Transverse colon (tissue), 4 donors: ENCODE measurements around the gene EFCAB12. TPM values are rescaled to one million over a fixed set of nuclear protein-coding genes. Genes with fewer than 3 reads are reported as not detected.

Experiments
- DNase-seq: peaks from one replicate; pipeline ENCODE4 v3.0.0-alpha.2; 2019
- H3K27ac ChIP-seq, 4 donors: fragments of 200-600 bp; sonication (generic); 2 replicates each; pipeline ENCODE4 v1.5.1; 2016 to 2018; ENCODE audit warnings: inconsistent platforms in 4 of 4
- H3K27me3 ChIP-seq: fragments of 200-600 bp; sonication (generic); 2 replicates; pipeline ENCODE4 v1.5.1; 2017; ENCODE audit warnings: inconsistent platforms
- H3K36me3 ChIP-seq, 4 donors: fragments of 200-600 bp; sonication (generic); 2 replicates each; pipeline ENCODE4 v1.5.1; 2017 to 2019; ENCODE audit warnings: inconsistent platforms in 4 of 4
- H3K4me1 ChIP-seq, 4 donors: fragments of 200-600 bp; sonication (generic); 2 replicates each; pipeline ENCODE4 v1.5.1; 2017 to 2020; ENCODE audit warnings: inconsistent platforms in 4 of 4
- H3K4me3 ChIP-seq, 4 donors: fragments of 200-600 bp; sonication (generic); 1 replicate in 1 of 4; 2 replicates in 3 of 4; pipeline versions ENCODE4 v1.5.1 to v1.6.1; 2017 to 2019; ENCODE audit warnings: inconsistent platforms in 4 of 4
- H3K9me3 ChIP-seq, 2 donors: fragments of 200-600 bp; sonication (generic); 2 replicates each; pipeline ENCODE4 v1.5.1; 2017 to 2019; ENCODE audit warnings: inconsistent platforms in 2 of 2
- EP300 ChIP-seq: sonication (generic); formaldehyde crosslinking; IDR thresholded peaks from one replicate; pipeline ENCODE4 v1.6.1; 2017; ENCODE audit warnings: antibody characterized with exemption, low read depth
- POLR2A ChIP-seq: fragments of 450-650 bp; IDR thresholded peaks from one replicate; pipeline ENCODE4 v1.6.1; 2016; ENCODE audit warnings: antibody characterized with exemption, mild to moderate bottlenecking, moderate library complexity
- POLR2AphosphoS5 ChIP-seq, 3 donors: sonication (generic); formaldehyde crosslinking; IDR thresholded peaks; one replicate each; pipeline ENCODE4 v1.6.1; 2016; ENCODE audit warnings: antibody characterized with exemption in 3 of 3
- WGBS, 2 donors: methylation state at CpG; one replicate each; pipeline ENCODE4 v1.1.5; 2018; ENCODE audit warnings: low coverage in 1 of 2; 5-methylcytosine and 5-hydroxymethylcytosine counted together
- in situ Hi-C, 4 donors: fragments of 200-750 bp; cut with MboI; loops; one replicate each; pipeline versions ENCODE4 v1.15.0 to v1.15.1; 2017; ENCODE audit warnings: low sequenced_read_pairs in 3 of 4, low pct_ligation_motif_present in 1 of 4, low pct_unique_long_range_greater_than_20kb in 1 of 4
- intact Hi-C: fragments of 100-400 bp; cut with DNase I; formaldehyde crosslinking; loops from one replicate; pipeline ENCODE4 v1.15.1; 2023; ENCODE audit warnings: low total_unique reads
- total RNA-seq, 4 donors: library from RNA; depleted of rRNA; stranded (reverse); fragments of >200 nt; gene quantifications; one replicate each; pipeline ENCODE4 v1.1.0, GENCODE V29; 2016
- TF ChIP-seq, protein P1 (sequence below), 5 experiments: fragments of 200-600 bp in 3 of 5; fragments of 450-650 bp in 2 of 5; sonication (generic) in 3 of 5; IDR thresholded peaks; 1 replicate in 2 of 5; 2 replicates in 3 of 5; pipeline ENCODE4 v1.5.1; 2016 to 2017; ENCODE audit warnings: antibody characterized with exemption in 5 of 5, inconsistent platforms in 3 of 5, mild to moderate bottlenecking in 2 of 5, moderate library complexity in 1 of 5

EFCAB12 gene
- total RNA-seq, 4 donors from 2014 or later = 0.14 to 0.32 TPM; not detected in 2

GRCh38 chr3:129370248-129370964, 58.0 kb downstream of the EFCAB12 start:
- intact Hi-C loops = no loop called here

GRCh38 chr3:129369711-129370110, 58.7 kb downstream of the EFCAB12 start:
- intact Hi-C loops (no loop called here), in situ Hi-C loops (no loop called here)
- no peak overlapping the region for H3K4me3 ChIP-seq
- no peaks in the 10 kb centered on the region for H3K27me3 ChIP-seq
- no peaks in the 10 kb centered on the region for H3K4me1 ChIP-seq
- DNase-seq = no peak
- WGBS, 2 donors = 89 to 98% methylated on average over 5 of the region's 5 CpGs
- H3K36me3 ChIP-seq = no peaks in the 10 kb centered on the region
- TF ChIP-seq, protein P1, sequence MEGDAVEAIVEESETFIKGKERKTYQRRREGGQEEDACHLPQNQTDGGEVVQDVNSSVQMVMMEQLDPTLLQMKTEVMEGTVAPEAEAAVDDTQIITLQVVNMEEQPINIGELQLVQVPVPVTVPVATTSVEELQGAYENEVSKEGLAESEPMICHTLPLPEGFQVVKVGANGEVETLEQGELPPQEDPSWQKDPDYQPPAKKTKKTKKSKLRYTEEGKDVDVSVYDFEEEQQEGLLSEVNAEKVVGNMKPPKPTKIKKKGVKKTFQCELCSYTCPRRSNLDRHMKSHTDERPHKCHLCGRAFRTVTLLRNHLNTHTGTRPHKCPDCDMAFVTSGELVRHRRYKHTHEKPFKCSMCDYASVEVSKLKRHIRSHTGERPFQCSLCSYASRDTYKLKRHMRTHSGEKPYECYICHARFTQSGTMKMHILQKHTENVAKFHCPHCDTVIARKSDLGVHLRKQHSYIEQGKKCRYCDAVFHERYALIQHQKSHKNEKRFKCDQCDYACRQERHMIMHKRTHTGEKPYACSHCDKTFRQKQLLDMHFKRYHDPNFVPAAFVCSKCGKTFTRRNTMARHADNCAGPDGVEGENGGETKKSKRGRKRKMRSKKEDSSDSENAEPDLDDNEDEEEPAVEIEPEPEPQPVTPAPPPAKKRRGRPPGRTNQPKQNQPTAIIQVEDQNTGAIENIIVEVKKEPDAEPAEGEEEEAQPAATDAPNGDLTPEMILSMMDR (IDR thresholded peaks at IDR 0.05) = no peak
- TF ChIP-seq POLR2A (no peak), POLR2AphosphoS5 (IDR thresholded peaks at IDR 0.05) (no peak), EP300 (no peak)
- no peaks in the 10 kb centered on the region for H3K9me3 ChIP-seq
- H3K27ac ChIP-seq = no peak overlapping the region

More at GRCh38 chr3:129370248-129370964, 58.0 kb downstream of the EFCAB12 start:
- Histone ChIP-seq H3K9me3 (no peaks in the 10 kb centered on the region), H3K4me1 (no peaks in the 10 kb centered on the region), H3K27me3 (no peaks in the 10 kb centered on the region), H3K36me3 (no peaks in the 10 kb centered on the region), H3K27ac (no peak overlapping the region), H3K4me3 (no peak overlapping the region)
- TF ChIP-seq EP300 = no peak
- TF ChIP-seq, protein P1 (IDR thresholded peaks at IDR 0.05) = no peak
- no peak for TF ChIP-seq POLR2AphosphoS5 (IDR thresholded peaks at IDR 0.05)
- TF ChIP-seq POLR2A = no peak
- DNase-seq = no peak
- in situ Hi-C loops = no loop called here
- 81 to 97% methylated on average over 5 of the region's 5 CpGs for WGBS, 2 donors

DNA sequence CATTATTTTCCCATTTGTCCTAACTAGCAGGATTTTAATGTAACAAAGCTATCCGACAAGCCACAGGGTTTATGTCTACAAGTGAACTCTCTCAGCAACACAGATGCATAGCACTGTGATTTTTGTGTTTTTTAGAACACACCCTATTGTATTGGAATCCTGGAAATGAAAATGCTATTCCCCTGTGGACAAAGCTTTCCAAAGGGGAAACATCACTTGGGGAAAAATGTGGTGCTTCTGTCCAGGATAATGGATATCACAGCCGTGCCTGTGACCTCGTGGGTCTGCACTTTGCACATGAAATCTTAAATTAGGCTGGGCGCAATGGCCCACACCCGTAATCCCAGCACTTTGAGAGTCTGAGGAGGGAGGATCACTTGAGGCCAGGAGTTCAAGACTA, 60.6 kb downstream of the EFCAB12 start:
- Histone ChIP-seq H3K9me3 (no peaks in the 10 kb centered on the region), H3K4me3 (no peak overlapping the region), H3K36me3 (no peaks in the 10 kb centered on the region), H3K27ac (no peak overlapping the region), H3K27me3 (no peaks in the 10 kb centered on the region), H3K4me1 (no peaks in the 10 kb centered on the region)
- intact Hi-C loops (no loop called here), in situ Hi-C loops (no loop called here)
- TF ChIP-seq POLR2AphosphoS5 (IDR thresholded peaks at IDR 0.05) (no peak), POLR2A (no peak), EP300 (no peak)
- TF ChIP-seq, protein P1 (IDR thresholded peaks at IDR 0.05) = no peak
- no peak for DNase-seq
- WGBS, 2 donors = 70 to 76% methylated on average over 2 to 5 of the region's 5 CpGs

DNA sequence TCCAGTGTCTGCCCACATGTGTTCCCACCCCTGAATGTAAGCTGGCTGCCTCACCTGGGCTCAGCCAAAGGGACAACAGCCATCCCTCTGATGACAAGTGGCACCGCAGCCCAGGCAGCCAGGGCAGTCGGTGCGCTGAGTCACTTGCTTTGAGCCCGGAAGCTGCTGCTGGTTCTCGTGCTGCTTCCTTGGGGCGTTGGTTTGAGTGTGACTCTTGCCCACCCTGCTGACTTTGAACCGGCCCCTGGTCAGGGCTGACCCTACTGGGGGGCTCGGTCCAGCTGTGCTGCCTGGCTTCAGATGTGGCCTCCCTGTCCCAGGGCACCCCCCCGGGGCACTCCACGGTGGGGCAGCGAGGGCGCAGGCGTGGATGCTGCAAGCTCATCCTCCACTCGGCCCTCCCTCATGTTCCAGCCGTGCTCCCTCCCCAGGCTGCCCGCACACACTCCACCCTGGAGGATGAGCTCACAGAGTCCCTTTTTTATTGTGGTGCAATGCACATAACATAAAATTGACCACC, 62.1 kb downstream of the EFCAB12 start:
- no peak overlapping the region for H3K27ac ChIP-seq
- in situ Hi-C loops = no loop called here

More for the DNA sequence above, 62.1 kb downstream of the EFCAB12 start:
- Histone ChIP-seq H3K9me3 (no peaks in the 10 kb centered on the region), H3K27me3 (no peaks in the 10 kb centered on the region), H3K4me1 (no peaks in the 10 kb centered on the region), H3K36me3 (no peaks in the 10 kb centered on the region), H3K4me3 (no peak overlapping the region)
- intact Hi-C loops = no loop called here
- TF ChIP-seq, protein P1 (IDR thresholded peaks at IDR 0.05) = no peak
- no peak for TF ChIP-seq EP300
- no peak for TF ChIP-seq POLR2AphosphoS5 (IDR thresholded peaks at IDR 0.05)
- TF ChIP-seq POLR2A = no peak
- 80 to 88% methylated on average over 2 to 14 of the region's 16 CpGs for WGBS, 2 donors
- DNase-seq = no peak
